Urothelium cell line (cell line): Measurements from ENCODE around the gene IFNA2.
"Not testable (repeated sequence)": the region's sequence is repeated elsewhere in the genome, so short reads cannot be mapped to it uniquely, and the experiment has no call there.

ENCODE experiments used
- DNase-seq: peaks from one replicate; pipeline ENCODE4 v3.0.0; 2011; ENCODE audit warnings: low spot score, mixed read lengths
- FAIRE-seq: peaks from 2 replicates; lab custom pipeline; 2011; peaks lifted over from hg19 to GRCh38; lab: Jason Lieb, UNC

Gene IFNA2

GRCh38 chr9:21383627-21384026, 1.6 kb downstream of the IFNA2 start:
- no peak for DNase-seq
- no peak for FAIRE-seq

DNA sequence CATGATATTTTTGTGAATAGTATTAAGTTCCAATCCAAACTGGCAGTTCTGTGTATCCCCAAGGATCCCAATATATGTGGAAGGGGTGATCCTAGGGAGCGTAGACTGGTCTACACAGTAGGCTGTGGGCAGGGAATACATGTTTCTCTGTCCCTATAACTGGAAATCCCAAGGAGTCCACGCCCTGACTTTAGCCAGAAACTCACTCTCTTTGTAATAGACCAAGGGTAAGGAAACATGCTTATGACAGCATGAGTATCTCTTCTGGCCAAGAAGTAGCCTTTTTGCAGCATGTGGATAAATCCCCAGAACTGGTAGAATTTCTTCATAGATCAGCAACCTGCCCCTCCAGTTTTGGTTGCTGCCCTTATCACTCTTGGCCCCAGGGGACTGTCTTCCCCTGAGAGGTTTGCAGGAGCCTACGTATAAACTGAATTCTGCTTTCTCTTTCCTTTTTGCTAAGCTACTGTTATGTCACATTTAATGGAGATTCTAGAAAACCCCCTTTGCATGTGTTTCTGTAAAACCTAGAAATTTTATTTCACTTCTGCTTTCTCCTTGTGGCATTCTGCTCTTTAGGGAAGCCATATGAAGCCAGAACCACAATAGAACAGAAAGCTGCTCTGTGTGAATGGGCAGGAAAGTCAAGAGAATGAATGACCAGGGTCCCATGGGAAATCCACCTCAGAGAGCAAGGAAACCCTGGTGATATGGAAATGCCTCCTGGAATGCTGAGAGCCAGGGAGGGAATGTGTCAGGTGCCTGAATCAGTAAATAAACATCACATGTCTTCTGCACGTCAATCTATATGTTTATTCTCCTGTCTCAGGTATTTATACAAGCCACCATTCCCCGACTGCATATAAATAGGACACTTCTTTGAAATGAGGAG, 3.5 kb downstream of the IFNA2 start:
- FAIRE-seq (no peak), DNase-seq (no peak)

DNA sequence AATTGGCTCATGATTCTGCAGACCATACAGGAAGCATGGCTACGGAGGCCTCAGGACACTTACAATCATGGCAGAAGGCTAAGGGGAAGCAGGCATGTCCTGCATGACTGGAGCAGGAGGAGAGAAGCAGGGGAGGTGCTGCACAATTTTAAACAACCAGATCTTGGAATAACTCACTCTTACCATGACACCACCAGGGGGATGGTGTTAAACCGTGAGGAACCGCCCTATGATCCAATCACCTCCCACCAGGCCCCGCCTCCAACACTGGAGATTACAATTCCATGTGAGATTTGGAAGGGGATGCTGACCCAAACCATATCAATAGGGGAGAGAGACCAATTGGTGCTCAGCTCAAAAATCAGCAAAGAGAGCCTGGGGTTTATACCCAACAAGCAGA, 13.7 kb downstream of the IFNA2 start:
- not testable (repeated sequence) for FAIRE-seq, DNase-seq

DNA sequence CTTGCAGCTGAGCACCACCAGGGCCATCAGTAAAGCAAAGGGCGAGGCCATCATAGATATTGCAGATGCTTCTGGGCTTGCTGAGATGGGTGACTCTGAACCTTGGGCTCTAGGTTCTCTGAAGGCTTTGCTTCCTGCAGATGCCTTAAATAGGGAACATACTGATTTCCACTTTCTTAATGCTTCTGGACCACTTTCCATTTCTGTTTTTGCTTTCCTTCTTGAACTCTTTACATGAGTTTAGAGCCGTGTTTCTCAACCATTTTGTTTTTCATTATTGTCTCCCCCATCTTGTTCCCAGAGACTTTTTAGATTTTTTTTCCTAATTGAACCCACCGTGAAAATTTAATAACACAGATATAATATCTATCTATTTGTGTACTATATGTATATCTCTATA, 17.2 kb downstream of the IFNA2 start, which contains the start of gene IFNA13:
Gene IFNA13, minus strand, starts transcription at position 101 of the 400 bp plus-strand sequence. Its CDS starts 47 bp downstream, at position 54.
- DNase-seq, result no peak
- no peak for FAIRE-seq

DNA sequence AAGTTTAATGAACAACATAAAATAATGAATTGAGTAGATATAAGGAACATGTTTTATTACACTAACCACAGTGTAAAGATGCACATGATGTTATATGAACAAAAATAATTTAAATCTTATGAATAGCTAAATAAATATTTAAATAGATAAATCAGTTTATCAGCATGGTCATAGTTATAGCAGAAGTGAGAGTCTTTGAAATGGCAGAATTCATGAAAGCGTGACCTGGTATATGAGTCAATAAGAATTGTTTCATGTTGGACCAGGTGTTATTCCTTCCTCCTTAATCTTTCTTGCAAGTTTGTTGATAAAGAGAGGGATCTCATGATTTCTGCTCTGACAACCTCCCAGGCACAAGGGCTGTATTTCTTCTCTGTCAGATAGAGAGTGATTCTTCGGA, 18.0 kb downstream of the IFNA2 start:
- FAIRE-seq, result not testable (repeated sequence)

DNA sequence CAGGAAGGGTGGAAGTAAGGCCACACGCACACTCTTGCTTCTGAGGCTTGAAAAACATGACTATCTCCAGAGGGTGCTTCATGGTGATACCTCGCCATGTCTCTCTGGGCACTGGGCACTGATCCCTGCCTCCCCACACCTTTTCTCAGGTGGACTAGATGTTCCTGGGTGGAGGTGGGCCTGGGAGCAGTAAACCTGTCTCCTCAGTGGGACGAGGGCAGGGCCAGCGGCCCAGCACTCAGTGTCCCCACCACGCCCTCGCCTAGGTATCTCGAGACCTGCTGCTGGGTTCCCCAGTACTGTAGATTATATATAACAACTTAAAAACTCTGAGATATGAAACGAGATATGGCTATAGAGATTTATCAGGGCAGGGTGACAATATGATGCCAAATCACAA, 22.9 kb downstream of the IFNA2 start:
- no peak for DNase-seq
- FAIRE-seq, result no peak

More for the DNA sequence above, 18.0 kb downstream of the IFNA2 start:
- not testable (repeated sequence) for DNase-seq

DNA sequence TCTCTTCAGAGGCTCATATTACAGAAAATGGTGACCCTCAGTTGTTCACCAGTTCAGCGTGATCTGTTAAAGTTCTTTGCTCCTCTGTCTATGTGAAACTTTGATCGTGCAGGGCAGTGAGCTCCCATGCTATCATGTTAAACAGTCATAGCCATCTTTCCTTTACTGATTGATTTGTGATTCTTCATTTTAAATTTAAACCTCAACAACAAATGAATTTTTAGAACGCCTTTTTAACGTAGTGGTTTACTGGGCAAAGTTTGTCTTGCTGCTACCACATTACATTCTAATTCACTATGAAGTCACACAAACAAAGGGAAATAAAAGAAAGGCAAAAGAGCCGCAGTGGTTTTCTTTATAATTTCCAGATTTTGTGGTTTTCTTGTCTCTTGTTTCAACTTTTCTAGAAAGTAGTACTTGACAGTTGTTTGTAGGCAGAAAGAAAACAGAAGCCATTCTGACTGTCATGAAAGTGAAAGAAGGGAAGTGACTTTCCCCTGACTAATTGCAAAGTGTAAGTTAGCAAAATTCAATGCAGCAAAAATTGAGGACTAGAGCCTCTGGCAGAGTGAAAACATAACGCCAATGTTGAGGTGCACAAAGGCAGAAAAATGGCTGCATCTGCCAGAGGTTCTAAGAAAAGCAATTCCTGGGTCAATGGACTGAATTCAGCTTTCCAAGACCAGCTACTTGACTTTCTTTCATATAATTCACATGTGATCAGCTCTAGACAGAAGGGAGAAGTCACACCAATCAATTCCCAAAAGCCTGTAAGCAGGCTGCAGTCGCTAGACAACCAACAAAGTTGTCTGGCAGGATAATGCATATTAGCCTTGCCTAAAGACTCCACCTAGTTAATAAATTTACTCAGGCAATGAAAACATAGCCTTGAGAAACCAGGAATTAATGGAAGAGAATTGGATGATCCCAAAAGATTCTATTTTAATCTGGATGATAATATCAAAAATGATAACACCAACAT, 27.4 kb downstream of the IFNA2 start:
- DNase-seq, result no peak
- FAIRE-seq, result no peak

GRCh38 chr9:21350787-21351186, 34.4 kb downstream of the IFNA2 start, which contains the start of gene IFNA6:
Gene IFNA6, minus strand, starts transcription at chr9:21350887. Its CDS starts 0 bp downstream, at chr9:21350887.
- FAIRE-seq (no peak), DNase-seq (no peak)

GRCh38 chr9:21348430-21348970, 36.7 kb downstream of the IFNA2 start:
- FAIRE-seq (peak; percentile 37), DNase-seq (no peak)

DNA sequence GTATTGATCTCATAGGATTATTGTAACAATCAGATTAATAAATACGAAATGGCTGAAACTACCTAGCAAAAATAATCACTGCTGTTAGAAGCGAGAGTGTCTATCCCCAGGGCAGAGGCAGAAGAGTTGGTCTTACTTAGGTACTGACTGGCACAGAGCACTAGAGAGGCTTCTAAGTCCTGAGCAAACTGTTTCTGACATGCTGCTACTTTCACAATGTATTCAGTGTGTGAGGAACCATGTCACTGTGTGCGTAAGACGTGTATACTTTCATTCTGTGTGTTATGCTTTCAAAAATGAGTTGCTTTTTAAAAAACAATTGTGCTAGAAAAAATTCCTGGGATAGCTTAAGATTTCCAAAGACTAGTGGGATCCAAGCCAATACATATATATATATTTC, 44.5 kb downstream of the IFNA2 start:
- no peak for FAIRE-seq
- DNase-seq, result no peak

GRCh38 chr9:21336457-21336856, 48.7 kb downstream of the IFNA2 start:
- FAIRE-seq, result no peak
- DNase-seq, result peak; percentile 6

- DNase-seq (peak; percentile 90), FAIRE-seq (no peak)
Measured at GRCh38 chr9:21334701-21335632, 50.2 kb downstream of the IFNA2 start, which contains the start of gene KLHL9. Gene KLHL9, minus strand, starts transcription at chr9:21335404. Its CDS starts 545 bp downstream, at chr9:21334859.
